HepG2 (cell line): ENCODE results near the gene MRPL38. TPM values are rescaled to one million over a fixed set of nuclear protein-coding genes. Genes with fewer than 3 reads are reported as not detected.

Experiments
- AHDC1 ChIP-seq: sonication (generic); formaldehyde crosslinking; IDR thresholded peaks from 2 replicates; pipeline ENCODE4 v1.5.1; 2020; ENCODE audit warnings: mild to moderate bottlenecking, missing genetic modification reagents, borderline replicate concordance
- ELF3 ChIP-seq: IDR thresholded peaks from 2 replicates; pipeline ENCODE4 v1.6.1; 2016; ENCODE audit warnings: missing genetic modification reagents, missing compliant biosample characterization
- HHEX ChIP-seq: IDR thresholded peaks from 2 replicates; pipeline ENCODE4 v1.6.1; 2016; ENCODE audit warnings: control low read depth
- HOXA5 ChIP-seq: sonication (generic); formaldehyde crosslinking; IDR thresholded peaks from 2 replicates; pipeline ENCODE4 v1.4.0; 2020; ENCODE audit warnings: missing genetic modification reagents
- RXRA ChIP-seq: sonication (generic); formaldehyde crosslinking; IDR thresholded peaks from 2 replicates; pipeline ENCODE4 v1.5.1; 2020; ENCODE audit warnings: missing genetic modification reagents
- SKIL ChIP-seq: sonication (generic); formaldehyde crosslinking; IDR thresholded peaks from 2 replicates; pipeline ENCODE4 v1.8.0; 2022; ENCODE audit warnings: missing genetic modification reagents, mild to moderate bottlenecking, moderate library complexity, borderline replicate concordance
- THRA ChIP-seq: sonication (generic); formaldehyde crosslinking; IDR thresholded peaks from 2 replicates; pipeline ENCODE4 v1.4.0; 2020; ENCODE audit warnings: missing genetic modification reagents, borderline replicate concordance
- ZNF224 ChIP-seq: sonication (generic); formaldehyde crosslinking; IDR thresholded peaks from 2 replicates; pipeline ENCODE4 v1.5.0; 2020; ENCODE audit warnings: mild to moderate bottlenecking, missing genetic modification reagents
- ZNF550 ChIP-seq: sonication (generic); formaldehyde crosslinking; IDR thresholded peaks from 2 replicates; pipeline ENCODE4 v1.4.0; 2020; ENCODE audit warnings: mild to moderate bottlenecking, missing genetic modification reagents, borderline replicate concordance
- ZNF674 ChIP-seq: sonication (generic); formaldehyde crosslinking; IDR thresholded peaks from 2 replicates; pipeline ENCODE4 v1.5.0; 2020; ENCODE audit warnings: low read depth, mild to moderate bottlenecking, missing genetic modification reagents
- ZNF766 ChIP-seq: sonication (generic); formaldehyde crosslinking; IDR thresholded peaks from 2 replicates; pipeline ENCODE4 v1.5.0; 2020; ENCODE audit warnings: missing genetic modification reagents, borderline replicate concordance
- polyA plus RNA-seq, 8 experiments: library from polyadenylated mRNA; depleted of rRNA in 3 of 8; stranded (reverse) in 7 of 8; unstranded in 1 of 8; fragments of >200 nt; fragmentation: Illumina TruSeq in 4 of 8; extraction: Trizol in 4 of 8; gene quantifications; 2 replicates each; pipeline versions ENCODE4 v1.2.1 to v1.2.3, GENCODE V29; 2011 to 2016; ENCODE audit warnings: low read depth in 4 of 8, missing spikeins in 1 of 8, mixed read lengths in 1 of 8; ENCODE audit not compliant: insufficient read depth in 1 of 8
- total RNA-seq, 5 experiments: library from RNA; depleted of rRNA; stranded (reverse); fragments of >200 nt; fragmentation: Illumina TruSeq; extraction: Trizol; gene quantifications; 2 replicates each; pipeline ENCODE4 v1.2.3, GENCODE V29; 2016; ENCODE audit warnings: low read depth in 1 of 5
- TF ChIP-seq, protein P1 (sequence below): sonication (generic); formaldehyde crosslinking; IDR thresholded peaks from 2 replicates; pipeline ENCODE4 v1.4.0; 2020; ENCODE audit warnings: missing genetic modification reagents, borderline replicate concordance
- TF ChIP-seq, protein P2 (sequence below): sonication (generic); formaldehyde crosslinking; IDR thresholded peaks from 2 replicates; pipeline ENCODE4 v1.5.0; 2020; ENCODE audit warnings: missing genetic modification reagents

The MRPL38 gene
- total and polyA plus RNA-seq, 2 of the 13 experiments (the other 11 are each of a cell fraction or from before 2014, with no cell fraction given): 83.7 to 125 TPM

- TF ChIP-seq, protein P1, sequence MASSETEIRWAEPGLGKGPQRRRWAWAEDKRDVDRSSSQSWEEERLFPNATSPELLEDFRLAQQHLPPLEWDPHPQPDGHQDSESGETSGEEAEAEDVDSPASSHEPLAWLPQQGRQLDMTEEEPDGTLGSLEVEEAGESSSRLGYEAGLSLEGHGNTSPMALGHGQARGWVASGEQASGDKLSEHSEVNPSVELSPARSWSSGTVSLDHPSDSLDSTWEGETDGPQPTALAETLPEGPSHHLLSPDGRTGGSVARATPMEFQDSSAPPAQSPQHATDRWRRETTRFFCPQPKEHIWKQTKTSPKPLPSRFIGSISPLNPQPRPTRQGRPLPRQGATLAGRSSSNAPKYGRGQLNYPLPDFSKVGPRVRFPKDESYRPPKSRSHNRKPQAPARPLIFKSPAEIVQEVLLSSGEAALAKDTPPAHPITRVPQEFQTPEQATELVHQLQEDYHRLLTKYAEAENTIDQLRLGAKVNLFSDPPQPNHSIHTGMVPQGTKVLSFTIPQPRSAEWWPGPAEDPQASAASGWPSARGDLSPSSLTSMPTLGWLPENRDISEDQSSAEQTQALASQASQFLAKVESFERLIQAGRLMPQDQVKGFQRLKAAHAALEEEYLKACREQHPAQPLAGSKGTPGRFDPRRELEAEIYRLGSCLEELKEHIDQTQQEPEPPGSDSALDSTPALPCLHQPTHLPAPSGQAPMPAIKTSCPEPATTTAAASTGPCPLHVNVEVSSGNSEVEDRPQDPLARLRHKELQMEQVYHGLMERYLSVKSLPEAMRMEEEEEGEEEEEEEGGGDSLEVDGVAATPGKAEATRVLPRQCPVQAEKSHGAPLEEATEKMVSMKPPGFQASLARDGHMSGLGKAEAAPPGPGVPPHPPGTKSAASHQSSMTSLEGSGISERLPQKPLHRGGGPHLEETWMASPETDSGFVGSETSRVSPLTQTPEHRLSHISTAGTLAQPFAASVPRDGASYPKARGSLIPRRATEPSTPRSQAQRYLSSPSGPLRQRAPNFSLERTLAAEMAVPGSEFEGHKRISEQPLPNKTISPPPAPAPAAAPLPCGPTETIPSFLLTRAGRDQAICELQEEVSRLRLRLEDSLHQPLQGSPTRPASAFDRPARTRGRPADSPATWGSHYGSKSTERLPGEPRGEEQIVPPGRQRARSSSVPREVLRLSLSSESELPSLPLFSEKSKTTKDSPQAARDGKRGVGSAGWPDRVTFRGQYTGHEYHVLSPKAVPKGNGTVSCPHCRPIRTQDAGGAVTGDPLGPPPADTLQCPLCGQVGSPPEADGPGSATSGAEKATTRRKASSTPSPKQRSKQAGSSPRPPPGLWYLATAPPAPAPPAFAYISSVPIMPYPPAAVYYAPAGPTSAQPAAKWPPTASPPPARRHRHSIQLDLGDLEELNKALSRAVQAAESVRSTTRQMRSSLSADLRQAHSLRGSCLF (CRISPR knock-in tag): no peak; the same call in 1 of the 2 replicates
- TF ChIP-seq THRA (peak; percentile 40), ZNF766 (CRISPR knock-in tag) (no peak), RXRA (no peak; the same call in 1 of the 2 replicates), ELF3 (CRISPR knock-in tag) (0 out of 2 replicates have a peak, but pooled peaks have one; percentile 2), HHEX (CRISPR knock-in tag) (no peak), SKIL (CRISPR knock-in tag) (no peak; the same call in 1 of the 2 replicates), ZNF550 (CRISPR knock-in tag) (peak; percentile 84; the same call in 1 of the 2 replicates), ZNF224 (CRISPR knock-in tag) (no peak), AHDC1 (no peak), HOXA5 (peak; percentile 28; the same call in 1 of the 2 replicates), ZNF674 (no peak)
- TF ChIP-seq, protein P2, sequence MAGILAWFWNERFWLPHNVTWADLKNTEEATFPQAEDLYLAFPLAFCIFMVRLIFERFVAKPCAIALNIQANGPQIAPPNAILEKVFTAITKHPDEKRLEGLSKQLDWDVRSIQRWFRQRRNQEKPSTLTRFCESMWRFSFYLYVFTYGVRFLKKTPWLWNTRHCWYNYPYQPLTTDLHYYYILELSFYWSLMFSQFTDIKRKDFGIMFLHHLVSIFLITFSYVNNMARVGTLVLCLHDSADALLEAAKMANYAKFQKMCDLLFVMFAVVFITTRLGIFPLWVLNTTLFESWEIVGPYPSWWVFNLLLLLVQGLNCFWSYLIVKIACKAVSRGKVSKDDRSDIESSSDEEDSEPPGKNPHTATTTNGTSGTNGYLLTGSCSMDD (CRISPR knock-in tag): no peak; the same call in 1 of the 2 replicates
Measured at GRCh38 chr17:75877752-75878173, 26.9 kb downstream of the MRPL38 start (continued).
